HG02763 (cell line): ENCODE measurements around the gene TMEM79.
"Not testable (repeated sequence)": the region's sequence is repeated elsewhere in the genome, so short reads cannot be mapped to it uniquely, and the experiment has no call there.

ENCODE experiments used
- ATAC-seq: cut with Tn5 transposase; IDR thresholded peaks from one replicate; pipeline ENCODE4 v1.9.1; 2021; ENCODE audit warnings: mild to moderate bottlenecking, moderate library complexity; ENCODE audit not compliant: unreplicated experiment

TMEM79 gene

DNA sequence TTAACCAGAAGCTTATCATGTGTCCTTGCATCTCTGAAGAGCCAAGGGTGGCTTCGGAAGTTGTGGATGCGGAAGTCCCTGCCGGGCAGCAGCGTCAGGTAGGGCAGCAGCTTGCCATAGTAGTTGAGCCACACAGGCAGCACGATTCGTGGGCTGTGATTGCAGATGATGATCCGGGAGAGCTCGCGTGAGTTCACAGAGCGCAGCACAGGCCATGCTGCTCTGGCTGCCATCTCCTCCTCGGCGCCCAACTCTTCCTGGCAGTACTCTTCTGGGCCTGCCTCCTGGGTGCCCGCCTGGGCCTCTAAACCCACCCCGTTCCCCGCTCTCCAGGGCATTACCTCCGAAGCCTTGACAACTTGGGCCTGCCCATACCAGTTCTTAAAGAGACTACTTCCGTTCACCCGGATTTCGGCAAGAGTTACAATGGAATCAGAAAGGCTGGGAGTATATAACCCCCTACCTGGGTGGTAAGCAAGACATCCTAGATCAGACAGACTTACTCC is 14.8 kb downstream of the TMEM79 start, which contains the start of gene VHLL:
VHLL (minus strand) TSS at position 456 of the 506 bp plus-strand sequence; CDS start at position 338, 118 bp downstream.
- ATAC-seq: no peak

DNA sequence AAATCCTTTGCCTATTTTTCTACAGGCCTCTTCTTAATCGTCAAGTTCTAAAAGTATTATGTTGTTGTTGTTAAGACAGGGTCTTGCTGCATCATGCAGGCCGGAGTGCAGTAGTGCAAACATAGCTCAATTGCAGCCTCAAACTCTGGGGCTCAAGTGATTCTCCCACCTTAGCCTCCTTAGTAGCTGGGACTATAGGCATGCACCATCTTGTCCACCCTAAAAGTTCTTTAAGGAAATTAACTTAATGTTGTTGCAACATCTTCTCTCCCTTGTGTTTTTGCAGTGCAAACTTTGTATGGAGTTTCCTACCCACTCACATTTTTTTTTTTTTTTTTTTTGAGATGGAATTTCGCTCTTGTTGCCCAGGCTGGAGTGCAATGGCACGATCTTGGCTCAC is 19.1 kb downstream of the TMEM79 start:
- no peak for ATAC-seq

- no peak for ATAC-seq
Measured at GRCh38 chr1:156305215-156305614, 21.1 kb downstream of the TMEM79 start.

DNA sequence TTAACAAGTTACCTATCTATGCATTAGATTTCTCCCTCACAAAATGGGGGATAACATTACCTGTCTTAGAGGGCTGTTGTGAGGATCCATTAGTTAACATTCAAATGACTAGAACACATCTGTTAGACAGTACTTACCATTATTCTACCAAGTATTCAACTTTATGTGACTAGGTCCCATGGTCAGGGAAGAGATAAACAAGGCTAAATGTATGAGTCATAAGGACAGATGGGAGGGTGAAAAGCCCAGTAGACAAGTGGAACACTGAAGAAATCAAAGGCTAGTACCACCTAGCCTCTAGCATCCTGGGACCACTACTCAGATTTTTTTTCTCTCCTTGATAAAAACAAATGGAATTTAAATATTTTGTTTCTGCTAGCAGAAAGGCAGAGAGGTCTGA is 24.0 kb downstream of the TMEM79 start:
- ATAC-seq: no peak

- no peak for ATAC-seq
Measured at GRCh38 chr1:156310962-156311361, 26.8 kb downstream of the TMEM79 start.

DNA sequence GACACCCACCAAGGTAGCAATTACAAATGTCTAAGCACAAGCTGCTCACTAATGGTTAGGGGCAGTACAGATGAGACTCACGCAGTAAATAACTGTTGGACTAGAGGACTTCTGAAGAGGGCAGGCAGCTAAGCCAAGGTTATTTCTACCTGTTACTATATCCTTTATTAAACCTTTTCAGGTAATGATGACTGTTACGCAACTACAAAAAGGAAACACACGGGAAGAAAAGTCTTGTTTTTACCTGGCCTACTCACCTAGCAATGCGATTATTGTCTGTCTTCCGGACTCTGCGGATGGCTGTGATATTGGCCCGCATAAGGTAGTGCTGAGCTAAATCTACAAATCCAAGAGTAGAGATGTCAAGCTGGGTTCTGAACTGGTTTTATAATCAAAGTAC is 32.8 kb downstream of the TMEM79 start:
- no peak for ATAC-seq

- no peak for ATAC-seq
Measured at GRCh38 chr1:156319664-156320063, 35.5 kb downstream of the TMEM79 start.

- no peak for ATAC-seq
Measured at GRCh38 chr1:156320560-156320959, 36.4 kb downstream of the TMEM79 start.

DNA sequence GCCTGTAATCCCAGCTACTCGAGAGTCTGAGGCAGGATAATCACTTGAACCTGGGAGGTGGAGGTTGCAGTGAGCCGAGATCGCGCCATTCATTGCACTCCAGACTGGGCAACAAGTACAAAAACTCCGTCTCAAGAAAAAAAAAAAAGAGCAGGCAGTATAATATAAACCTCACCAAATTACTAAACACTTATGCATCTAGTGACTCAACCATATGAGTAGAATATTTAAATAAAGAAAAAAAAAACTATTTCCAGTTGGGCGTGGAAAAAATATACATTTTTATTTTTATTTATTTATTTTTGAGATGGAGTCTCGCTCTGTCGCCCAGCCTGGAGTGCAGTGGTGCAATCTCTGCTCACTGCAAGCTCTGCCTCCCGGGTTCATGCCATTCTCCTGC is 39.1 kb downstream of the TMEM79 start:
- not testable (repeated sequence) for ATAC-seq

- ATAC-seq: no peak
Measured at GRCh38 chr1:156336242-156336641, 52.1 kb downstream of the TMEM79 start.

DNA sequence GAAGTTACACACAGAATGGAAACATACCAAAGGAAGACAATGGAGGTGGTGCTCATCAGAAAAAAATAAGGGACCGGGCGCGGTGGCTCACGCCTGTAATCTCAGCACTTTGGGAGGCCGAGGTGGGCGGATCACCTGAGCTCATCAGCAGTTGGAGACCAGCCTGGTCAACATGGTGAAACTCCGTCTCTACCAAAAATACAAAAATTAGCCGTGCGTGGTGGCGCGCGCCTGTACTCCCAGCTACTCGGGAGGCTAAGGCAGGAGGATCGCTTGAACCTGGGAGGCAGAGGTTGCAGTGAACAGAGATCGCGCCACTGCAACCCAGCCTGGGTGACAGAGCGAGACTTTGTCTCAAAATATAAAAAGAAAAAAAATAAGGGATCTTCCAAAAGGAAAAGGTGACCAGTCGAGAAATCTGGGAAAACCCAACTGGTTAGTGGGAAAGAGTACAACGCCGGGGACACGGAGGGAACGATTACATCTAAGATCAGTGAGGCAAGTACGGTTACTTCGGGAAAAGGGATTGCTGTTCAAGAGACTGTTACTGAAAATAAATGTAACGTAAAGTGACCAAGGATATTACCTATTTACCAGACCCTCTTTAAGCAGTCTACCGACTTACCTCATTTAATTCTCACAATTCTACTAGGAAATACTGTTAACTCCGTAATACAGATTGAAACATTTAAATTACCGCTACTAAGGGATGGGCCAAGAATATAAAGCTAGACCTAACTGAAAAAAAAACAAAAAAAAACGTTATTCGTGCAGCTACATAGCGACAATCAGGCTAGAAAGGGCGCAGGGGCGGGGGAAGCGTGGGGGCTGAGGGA is 53.1 kb downstream of the TMEM79 start:
- ATAC-seq: no peak

DNA sequence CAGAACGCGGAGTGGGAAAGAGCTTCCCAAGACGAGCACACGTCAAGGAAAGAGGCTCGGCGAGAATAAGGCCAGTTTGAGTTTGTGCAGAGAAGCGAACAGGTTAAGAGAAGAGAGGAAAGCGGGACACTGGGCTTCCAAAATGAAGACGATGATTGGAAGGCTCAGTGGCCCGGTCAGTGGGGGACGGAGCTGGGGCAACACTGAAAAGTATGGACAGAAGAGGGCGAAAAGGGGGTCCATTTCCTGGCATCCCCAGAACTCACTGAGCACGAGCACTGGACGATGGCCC is 53.7 kb downstream of the TMEM79 start:
- no peak for ATAC-seq

DNA sequence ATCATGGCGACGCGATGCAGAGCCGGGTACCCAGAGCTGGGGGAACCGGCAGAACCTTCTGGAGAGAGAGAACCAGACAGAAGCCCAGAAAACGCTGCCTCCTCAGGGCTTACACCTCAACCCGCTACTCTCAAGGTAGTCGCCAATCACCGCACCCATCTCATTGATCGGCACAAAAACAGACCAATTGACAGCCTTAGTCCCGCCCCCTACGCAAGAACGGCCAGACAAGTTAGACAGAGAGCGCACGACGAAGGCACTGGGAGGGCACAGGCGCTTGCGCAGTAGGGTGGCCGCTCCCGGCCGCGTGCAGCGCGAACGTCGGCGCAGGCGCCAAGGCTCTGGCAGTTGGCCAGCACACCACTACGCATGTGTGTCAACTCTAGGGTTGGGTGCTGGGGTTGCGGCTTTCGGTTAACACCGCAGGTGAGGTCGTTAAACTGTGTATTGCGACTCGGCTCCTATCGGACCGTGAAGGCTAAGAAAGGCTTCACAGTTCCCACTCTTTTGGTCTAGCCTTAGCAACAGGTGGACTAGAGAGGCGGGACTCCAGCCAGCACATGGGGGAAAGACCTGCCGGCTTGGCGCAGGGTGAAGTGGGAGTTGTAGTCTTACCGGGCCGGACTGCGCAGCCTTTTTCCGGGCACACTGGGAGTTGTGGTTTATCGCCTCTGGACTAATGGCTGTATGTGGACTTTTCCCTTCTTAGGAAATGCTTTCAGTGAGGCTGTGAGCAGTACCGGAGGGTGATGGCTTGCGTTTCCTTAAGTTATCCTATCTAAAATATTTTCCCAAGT is 54.3 kb downstream of the TMEM79 start, which contains the start of the genes CCT3 and TSACC:
CCT3 (minus strand) TSS at position 113 of the 797 bp plus-strand sequence; CDS start at position 5, 108 bp downstream.
TSACC (plus strand) TSS at position 347 of the 797 bp plus-strand sequence. CDS start 1,232 bp downstream, outside the sequence.
- peak; percentile 92 for ATAC-seq
